HG03135 (cell line): ENCODE data around the gene PREX1.
A peak's percentile ranks its signal among the peaks of the same experiment; 100 is the strongest.
"Not testable (repeated sequence)": the region's sequence is repeated elsewhere in the genome, so short reads cannot be mapped to it uniquely, and the experiment has no call there.

Experiments used
- ATAC-seq: cut with Tn5 transposase; IDR thresholded peaks from one replicate; pipeline ENCODE4 v1.9.1; 2021; ENCODE audit warnings: mild to moderate bottlenecking, moderate library complexity; ENCODE audit not compliant: unreplicated experiment

Gene PREX1

GRCh38 chr20:48613926-48614325 lies 213.9 kb downstream of the PREX1 start:
- no peak for ATAC-seq

GRCh38 chr20:48612335-48612734 lies 215.5 kb downstream of the PREX1 start:
- ATAC-seq = no peak

- no peak for ATAC-seq
These were observed 216.8 kb downstream of the PREX1 start for GRCh38 chr20:48610996-48611395.

GRCh38 chr20:48609491-48609978 lies 218.3 kb downstream of the PREX1 start:
- ATAC-seq = peak; percentile 75

- ATAC-seq = no peak
These were observed 219.0 kb downstream of the PREX1 start for GRCh38 chr20:48608756-48609155.

- no peak for ATAC-seq
These were observed 220.3 kb downstream of the PREX1 start for GRCh38 chr20:48607544-48607865.

- ATAC-seq = no peak
These were observed 220.8 kb downstream of the PREX1 start for GRCh38 chr20:48606841-48607543.

- ATAC-seq = no peak
These were observed 221.5 kb downstream of the PREX1 start for GRCh38 chr20:48606172-48606840.

- no peak for ATAC-seq
These were observed 222.2 kb downstream of the PREX1 start for GRCh38 chr20:48605364-48606171.

- no peak for ATAC-seq
These were observed 222.9 kb downstream of the PREX1 start for GRCh38 chr20:48604936-48605335.

- no peak for ATAC-seq
These were observed 223.4 kb downstream of the PREX1 start for GRCh38 chr20:48604426-48604825.

GRCh38 chr20:48603819-48604405 lies 223.9 kb downstream of the PREX1 start:
- ATAC-seq = no peak

GRCh38 chr20:48603116-48603818 lies 224.5 kb downstream of the PREX1 start:
- no peak for ATAC-seq

GRCh38 chr20:48601798-48602197 lies 226.0 kb downstream of the PREX1 start:
- ATAC-seq = no peak

- no peak for ATAC-seq
These were observed 227.3 kb downstream of the PREX1 start for GRCh38 chr20:48600470-48600945.

- no peak for ATAC-seq
These were observed 227.9 kb downstream of the PREX1 start for GRCh38 chr20:48599748-48600469.

- no peak for ATAC-seq
These were observed 228.6 kb downstream of the PREX1 start for GRCh38 chr20:48599106-48599747.

- not testable (repeated sequence) for ATAC-seq
These were observed 229.4 kb downstream of the PREX1 start for GRCh38 chr20:48598303-48598941.
